OCI-LY7 (cell line): Measurements from ENCODE around the gene CHRDL1. TPM values are rescaled to one million over a fixed set of nuclear protein-coding genes. Genes with fewer than 3 reads are reported as not detected.

Source experiments
- BruUV-seq: library from RNA; stranded (reverse); fragments of 400-500 nt; replicated peaks from 2 replicates; lab custom pipeline; 2021; lab: Mats Ljungman, UMichigan
- CTCF ChIA-PET: fragments of 300-600 bp; sonication (Branson Sonifier 250); formaldehyde crosslinking; loops from one replicate; lab custom pipeline; 2022; ENCODE audit warnings: antibody characterized with exemption; ENCODE audit not compliant: unreplicated experiment; lab: Charles Lee
- POLR2A ChIA-PET: fragments of 300-600 bp; sonication (Branson Sonifier 250); formaldehyde crosslinking; loops from one replicate; lab custom pipeline; 2022; ENCODE audit warnings: antibody characterized with exemption; lab: Charles Lee
- DNase-seq: peaks from one replicate; pipeline ENCODE4 v3.0.0-alpha.2; 2015; ENCODE audit warnings: low spot score
- H2AFZ ChIP-seq: fragments of 200-600 bp; sonication (generic), shearing (Covaris generic); 2 replicates; pipeline ENCODE4 v1.6.1; 2014; ENCODE audit warnings: mild to moderate bottlenecking, antibody characterized with exemption, low read length, moderate library complexity
- H3K27ac ChIP-seq: fragments of 200-600 bp; sonication (generic); 2 replicates; pipeline ENCODE4 v1.5.1; 2014; ENCODE audit warnings: mixed run types, low read depth, mild to moderate bottlenecking, moderate library complexity, low read length, inconsistent platforms; ENCODE audit not compliant: poor library complexity, severe bottlenecking
- H3K36me3 ChIP-seq: fragments of 200-600 bp; sonication (generic); 2 replicates; pipeline ENCODE4 v1.6.1; 2014; ENCODE audit warnings: mild to moderate bottlenecking, antibody characterized with exemption, low read length, moderate library complexity, mixed read lengths; ENCODE audit not compliant: insufficient read depth
- H3K4me1 ChIP-seq: fragments of 200-600 bp; sonication (generic); 2 replicates; pipeline ENCODE4 v1.5.1; 2014; ENCODE audit warnings: mild to moderate bottlenecking, low read length; ENCODE audit not compliant: insufficient read depth, poor library complexity, severe bottlenecking
- H3K4me2 ChIP-seq: fragments of 200-600 bp; sonication (generic); 2 replicates; pipeline ENCODE4 v1.6.1; 2014; ENCODE audit warnings: mild to moderate bottlenecking, low read length
- H3K4me3 ChIP-seq: fragments of 200-600 bp; sonication (generic); 2 replicates; pipeline ENCODE4 v1.5.1; 2014; ENCODE audit warnings: mild to moderate bottlenecking, low read depth, low read length; ENCODE audit not compliant: poor library complexity, severe bottlenecking
- H3K79me2 ChIP-seq: fragments of 200-600 bp; sonication (generic); 2 replicates; pipeline ENCODE4 v1.6.1; 2016; ENCODE audit warnings: low read depth, mild to moderate bottlenecking, low read length, moderate library complexity, mixed read lengths; ENCODE audit not compliant: insufficient read depth
- H3K9me2 ChIP-seq: fragments of 200-600 bp; sonication (generic); 2 replicates; pipeline ENCODE4 v1.6.1; 2016; ENCODE audit warnings: mild to moderate bottlenecking, low read length, mixed read lengths; ENCODE audit not compliant: insufficient read depth
- H3K9me3 ChIP-seq: fragments of 200-600 bp; sonication (generic); 2 replicates; pipeline ENCODE4 v1.6.1; 2014; ENCODE audit warnings: mild to moderate bottlenecking, mixed run types, low read length, mixed read lengths
- H4K20me1 ChIP-seq: fragments of 200-600 bp; sonication (generic); 2 replicates; pipeline ENCODE4 v1.6.1; 2014; ENCODE audit warnings: mild to moderate bottlenecking, antibody characterized with exemption, low read length, moderate library complexity, mixed read lengths; ENCODE audit not compliant: insufficient read depth
- EZH2phosphoT487 ChIP-seq: fragments of 200-600 bp; sonication (generic); IDR thresholded peaks from 2 replicates; pipeline ENCODE4 v1.6.1; 2018; ENCODE audit warnings: low read depth, borderline replicate concordance, mild to moderate bottlenecking, mixed run types, antibody characterized with exemption, low read length, moderate library complexity, mixed read lengths
- intact Hi-C: fragments of 100-400 bp; cut with micrococcal nuclease; formaldehyde crosslinking; loops from one replicate; pipeline ENCODE4 v1.10.0; 2022; ENCODE audit not compliant: unreplicated experiment
- total RNA-seq, 2 experiments: library from RNA; depleted of rRNA in 1 of 2; stranded (reverse); fragments of >200 nt in 1 of 2; shearing (Covaris generic) in 1 of 2; gene quantifications; 2 replicates each; pipeline ENCODE4 v1.2.3, GENCODE V29; 2014 to 2022
- TF ChIP-seq, protein P1 (sequence below): fragments of 200-600 bp; sonication (generic); conservative IDR thresholded peaks from 2 replicates; pipeline ENCODE4 v1.5.1; 2014; ENCODE audit warnings: mild to moderate bottlenecking, antibody characterized with exemption, low read length, moderate library complexity, mixed read lengths

CHRDL1 gene
- total RNA-seq, 2 experiments from 2014 or later, result not detected

- POLR2A ChIA-PET, result interaction anchor here (0.6 kb wide), 1 partner anchor 1272 kb away, joined by 4 read pairs; no protein-coding TSS in a partner anchor
- CTCF ChIA-PET, result no interaction called here
Measured at GRCh38 chrX:110734894-110735541, 60.6 kb downstream of the CHRDL1 start.

DNA sequence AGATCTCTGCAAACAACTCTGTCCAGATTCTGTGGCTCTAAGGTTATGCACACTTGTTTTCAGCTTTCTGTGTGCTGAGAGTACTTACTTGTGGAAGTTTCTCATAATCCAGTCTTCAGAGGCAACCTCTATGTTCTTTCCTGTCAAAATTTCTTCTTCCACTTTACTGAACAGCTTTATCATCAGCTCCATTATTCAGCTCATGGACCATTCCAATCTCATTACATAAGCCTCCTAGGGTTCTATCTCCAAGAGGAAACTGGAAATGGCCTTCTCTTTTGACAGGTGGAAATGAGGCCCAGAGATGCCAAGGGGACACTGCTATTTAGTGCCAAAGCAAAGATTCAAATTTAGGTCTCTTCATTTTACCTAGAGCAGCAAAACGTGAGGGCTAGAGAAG is 61.3 kb downstream of the CHRDL1 start:
- H3K9me3 ChIP-seq, result no peaks in the 10 kb centered on the region
- H3K4me3 ChIP-seq, result no peak overlapping the region
- DNase-seq, result no peak
- no peaks in the 10 kb centered on the region for H3K9me2 ChIP-seq
- no peaks in the 10 kb centered on the region for H3K79me2 ChIP-seq
- no peak overlapping the region for H3K27ac ChIP-seq
- no peak overlapping the region for H3K4me2 ChIP-seq
- H3K4me1 ChIP-seq, result no peaks in the 10 kb centered on the region
- no peak overlapping the region for H2AFZ ChIP-seq
- ChIA-PET CTCF (no interaction called here), POLR2A (interaction anchor here (0.6 kb wide), 1 partner anchor 81 kb away, joined by 4 read pairs; no protein-coding TSS in a partner anchor)
- H4K20me1 ChIP-seq, result no peaks in the 10 kb centered on the region
- H3K36me3 ChIP-seq, result no peaks in the 10 kb centered on the region
- BruUV-seq, result no TSS peak
- TF ChIP-seq, protein P1, sequence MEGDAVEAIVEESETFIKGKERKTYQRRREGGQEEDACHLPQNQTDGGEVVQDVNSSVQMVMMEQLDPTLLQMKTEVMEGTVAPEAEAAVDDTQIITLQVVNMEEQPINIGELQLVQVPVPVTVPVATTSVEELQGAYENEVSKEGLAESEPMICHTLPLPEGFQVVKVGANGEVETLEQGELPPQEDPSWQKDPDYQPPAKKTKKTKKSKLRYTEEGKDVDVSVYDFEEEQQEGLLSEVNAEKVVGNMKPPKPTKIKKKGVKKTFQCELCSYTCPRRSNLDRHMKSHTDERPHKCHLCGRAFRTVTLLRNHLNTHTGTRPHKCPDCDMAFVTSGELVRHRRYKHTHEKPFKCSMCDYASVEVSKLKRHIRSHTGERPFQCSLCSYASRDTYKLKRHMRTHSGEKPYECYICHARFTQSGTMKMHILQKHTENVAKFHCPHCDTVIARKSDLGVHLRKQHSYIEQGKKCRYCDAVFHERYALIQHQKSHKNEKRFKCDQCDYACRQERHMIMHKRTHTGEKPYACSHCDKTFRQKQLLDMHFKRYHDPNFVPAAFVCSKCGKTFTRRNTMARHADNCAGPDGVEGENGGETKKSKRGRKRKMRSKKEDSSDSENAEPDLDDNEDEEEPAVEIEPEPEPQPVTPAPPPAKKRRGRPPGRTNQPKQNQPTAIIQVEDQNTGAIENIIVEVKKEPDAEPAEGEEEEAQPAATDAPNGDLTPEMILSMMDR, result no peak
- TF ChIP-seq EZH2phosphoT487, result no peak
- intact Hi-C loops, result no loop called here

More at GRCh38 chrX:110734894-110735541, 60.6 kb downstream of the CHRDL1 start:
- Histone ChIP-seq H3K79me2 (no peaks in the 10 kb centered on the region), H3K4me2 (no peak overlapping the region), H3K9me2 (no peaks in the 10 kb centered on the region), H3K27ac (no peak overlapping the region), H3K4me1 (no peaks in the 10 kb centered on the region), H4K20me1 (no peaks in the 10 kb centered on the region), H3K4me3 (no peak overlapping the region), H3K9me3 (no peaks in the 10 kb centered on the region), H2AFZ (no peak overlapping the region), H3K36me3 (no peaks in the 10 kb centered on the region)
- BruUV-seq, result no TSS peak
- intact Hi-C loops, result no loop called here
- no peak for TF ChIP-seq EZH2phosphoT487
- TF ChIP-seq, protein P1, result no peak
- no peak for DNase-seq

DNA sequence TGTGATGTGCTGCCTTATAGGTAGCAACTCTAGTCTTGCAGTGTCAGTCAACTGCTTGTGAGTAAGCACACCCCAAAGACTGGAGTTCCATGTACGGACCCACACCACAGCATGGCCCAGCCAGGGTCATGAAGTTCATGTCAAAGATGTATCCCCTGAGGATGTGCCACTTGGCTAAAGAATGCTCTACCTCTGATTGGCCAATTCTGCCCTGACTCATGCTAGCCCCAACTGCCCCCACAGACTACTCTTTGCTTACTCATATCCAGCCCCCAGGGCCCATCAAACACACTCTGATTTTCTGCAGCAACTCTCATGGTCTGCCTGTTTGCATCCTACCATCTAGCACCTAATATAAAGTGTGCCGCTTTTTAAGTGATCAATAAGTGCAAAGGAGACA is 62.5 kb downstream of the CHRDL1 start:
- intact Hi-C loops, result no loop called here
- Histone ChIP-seq H4K20me1 (no peaks in the 10 kb centered on the region), H3K4me2 (no peak overlapping the region), H3K4me1 (no peaks in the 10 kb centered on the region), H3K4me3 (no peak overlapping the region), H3K36me3 (no peaks in the 10 kb centered on the region), H3K9me2 (no peaks in the 10 kb centered on the region), H3K9me3 (no peaks in the 10 kb centered on the region), H3K79me2 (no peaks in the 10 kb centered on the region), H3K27ac (no peak overlapping the region), H2AFZ (no peak overlapping the region)
- ChIA-PET POLR2A (no interaction called here), CTCF (no interaction called here)
- TF ChIP-seq EZH2phosphoT487, result no peak
- TF ChIP-seq, protein P1, result no peak
- no TSS peak for BruUV-seq
- DNase-seq, result no peak
